ENCODE results near the gene CA10. TPM values are rescaled to one million over a fixed set of nuclear protein-coding genes. Genes with fewer than 3 reads are reported as not detected.

The CA10 gene
- total and polyA plus RNA-seq, 2 donors, result 0.24 to 2.2 TPM

DNA sequence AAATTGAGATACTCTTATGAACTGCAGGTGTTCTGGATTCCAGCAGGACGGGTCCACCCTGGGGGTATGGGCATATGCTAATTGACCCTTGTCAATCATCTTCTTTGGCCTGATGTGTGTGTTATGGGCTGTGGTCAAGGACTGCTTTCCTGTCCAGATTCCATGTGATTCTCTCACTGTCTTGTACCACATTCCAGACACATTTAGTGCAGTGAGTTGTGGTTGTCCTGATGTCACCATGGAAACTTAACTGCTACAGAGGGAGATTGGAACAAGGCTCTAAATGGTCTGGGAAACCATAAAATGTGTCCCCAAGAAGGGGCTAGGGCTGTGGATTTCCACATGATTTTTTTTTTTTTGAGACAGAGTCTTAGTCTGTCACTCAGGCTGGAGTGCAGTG lies 530.7 kb downstream of the CA10 start:
- no peak overlapping the region for H3K27ac ChIP-seq (ENCODE audit: low read depth)
- H3K36me3 ChIP-seq (ENCODE audit: insufficient read depth), result no peaks in the 10 kb centered on the region
- 82% methylated on average over 1 of the region's 1 CpG for WGBS
- no peak for DNase-seq (ENCODE audit: extremely low spot score)
- no peak overlapping the region for H3K4me3 ChIP-seq (ENCODE audit: low read depth, low read length)
- H3K4me1 ChIP-seq (ENCODE audit: insufficient read depth), result no peaks in the 10 kb centered on the region

DNA sequence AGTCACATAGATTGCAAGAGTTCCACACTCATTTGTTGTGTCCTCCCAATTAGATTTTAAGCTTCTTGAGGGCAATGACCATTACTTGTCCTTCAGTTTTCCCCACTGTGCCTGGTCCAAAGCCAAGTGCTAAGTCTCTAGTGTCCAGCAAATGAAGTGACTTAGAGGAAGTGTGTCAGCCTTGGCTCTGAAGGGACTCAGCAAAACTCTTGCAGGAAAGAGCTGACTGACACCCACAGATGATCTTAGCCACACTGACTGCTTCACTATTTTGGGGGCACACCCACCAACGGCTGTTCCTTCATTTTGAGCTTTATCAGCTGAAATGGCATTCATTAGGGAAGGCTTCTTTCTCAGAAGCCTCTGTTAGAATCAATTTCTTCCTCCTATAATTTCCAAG lies 540.0 kb downstream of the CA10 start:
- no peaks in the 10 kb centered on the region for H3K4me1 ChIP-seq (ENCODE audit: insufficient read depth)
- H3K4me3 ChIP-seq (ENCODE audit: low read depth, low read length), result no peak overlapping the region
- DNase-seq (ENCODE audit: extremely low spot score), result no peak
- WGBS, result 76% methylated on average over 1 of the region's 1 CpG
- H3K27ac ChIP-seq (ENCODE audit: low read depth), result no peak overlapping the region
- H3K36me3 ChIP-seq (ENCODE audit: insufficient read depth), result no peaks in the 10 kb centered on the region

DNA sequence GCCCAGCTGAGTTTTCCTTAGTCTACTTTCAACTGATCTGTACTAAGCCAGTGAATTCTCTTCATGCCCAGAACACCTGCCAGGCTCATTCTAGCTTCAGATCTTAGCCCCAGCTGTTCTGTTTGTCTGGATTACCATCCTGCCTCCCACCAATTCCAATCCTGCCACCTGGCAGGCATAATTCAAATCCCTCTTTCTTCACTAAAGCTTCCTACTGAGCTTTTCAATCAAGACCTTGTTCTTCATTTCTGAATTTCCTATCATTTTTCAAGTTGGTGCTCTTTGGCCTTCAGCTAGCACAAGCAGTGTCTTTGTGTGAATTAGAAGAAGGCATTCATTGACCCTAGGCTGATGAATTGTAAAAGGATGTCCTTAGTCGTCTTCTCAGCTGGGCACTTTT lies 540.5 kb downstream of the CA10 start:
- Histone ChIP-seq H3K36me3 (ENCODE audit: insufficient read depth) (no peaks in the 10 kb centered on the region), H3K4me1 (ENCODE audit: insufficient read depth) (no peaks in the 10 kb centered on the region), H3K4me3 (ENCODE audit: low read depth, low read length) (no peak overlapping the region), H3K27ac (ENCODE audit: low read depth) (no peak overlapping the region)
- DNase-seq (ENCODE audit: extremely low spot score), result no peak
- 81% methylated on average over 1 of the region's 1 CpG for WGBS

DNA sequence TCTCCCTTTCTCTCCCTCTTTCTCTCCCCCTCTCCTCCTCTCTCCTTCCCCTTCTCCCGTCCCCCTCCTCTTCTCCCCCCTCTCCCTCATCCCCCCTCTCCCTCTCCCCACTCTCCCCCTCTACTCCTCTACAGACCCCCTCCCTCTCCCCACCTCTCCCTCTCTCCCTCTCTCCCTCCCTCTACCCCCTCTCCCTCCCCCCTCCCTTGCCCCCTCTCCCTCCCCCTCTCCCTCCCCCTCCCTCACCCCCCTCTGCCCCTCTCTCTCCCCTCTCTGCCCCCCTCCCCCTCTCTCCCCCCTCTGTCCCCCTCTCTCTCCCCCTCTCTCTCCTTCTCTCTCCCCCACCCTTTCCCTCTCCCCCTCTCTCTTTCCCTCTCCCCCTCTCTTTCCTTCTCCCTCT lies 545.3 kb downstream of the CA10 start:
- no peak for DNase-seq (ENCODE audit: extremely low spot score)
- H3K4me3 ChIP-seq (ENCODE audit: low read depth, low read length), result no peak overlapping the region
- H3K36me3 ChIP-seq (ENCODE audit: insufficient read depth), result no peaks in the 10 kb centered on the region
- H3K4me1 ChIP-seq (ENCODE audit: insufficient read depth), result no peaks in the 10 kb centered on the region
- no peak overlapping the region for H3K27ac ChIP-seq (ENCODE audit: low read depth)
- WGBS, result 60% methylated on average over 1 of the region's 1 CpG

DNA sequence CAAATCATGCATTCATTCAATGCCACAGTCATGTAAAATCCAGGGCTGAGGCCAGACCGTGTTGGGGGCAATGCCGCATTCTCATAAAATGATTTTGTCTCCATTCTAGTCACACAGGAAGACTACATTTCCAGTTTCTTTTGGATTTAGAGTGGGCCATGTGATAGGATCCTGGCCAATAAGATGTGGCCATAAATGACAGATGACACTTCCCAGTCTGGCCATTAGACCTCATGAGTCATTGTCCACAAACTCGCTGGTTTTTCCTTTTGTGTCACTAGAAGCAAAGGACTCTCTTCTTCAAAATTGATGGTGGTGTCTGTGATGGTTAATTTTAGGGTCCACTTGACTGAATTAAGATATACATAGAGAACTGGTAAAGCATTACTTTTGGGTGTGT lies 545.8 kb downstream of the CA10 start:
- 90% methylated on average over 3 of the region's 3 CpGs for WGBS

DNA sequence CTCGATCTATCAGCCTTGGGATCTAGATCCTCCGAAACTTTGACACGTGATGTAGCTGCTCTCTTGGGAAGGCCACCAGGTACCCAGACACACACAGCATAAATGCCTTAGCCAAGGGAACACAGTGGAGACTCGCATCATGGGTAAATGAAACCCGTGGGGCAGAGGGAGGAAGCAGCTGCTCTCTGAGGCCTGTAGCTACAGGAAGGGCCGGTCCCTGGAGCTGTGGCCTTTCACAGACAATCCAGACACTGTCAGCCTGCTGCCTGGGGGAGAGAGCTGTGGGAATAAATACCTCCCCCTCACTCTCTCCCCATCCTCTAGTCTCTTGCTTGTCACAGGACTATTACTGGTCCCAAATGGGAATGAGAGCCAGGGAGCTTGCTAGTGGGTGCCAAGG lies 546.9 kb downstream of the CA10 start:
- Histone ChIP-seq H3K27ac (ENCODE audit: low read depth) (no peak overlapping the region), H3K36me3 (ENCODE audit: insufficient read depth) (no peaks in the 10 kb centered on the region), H3K4me3 (ENCODE audit: low read depth, low read length) (no peak overlapping the region), H3K4me1 (ENCODE audit: insufficient read depth) (no peaks in the 10 kb centered on the region)
- no peak for DNase-seq (ENCODE audit: extremely low spot score)
- 68% methylated on average over 6 of the region's 6 CpGs for WGBS

More for the DNA sequence above, 545.8 kb downstream of the CA10 start:
- no peak overlapping the region for H3K4me3 ChIP-seq (ENCODE audit: low read depth, low read length)
- H3K36me3 ChIP-seq (ENCODE audit: insufficient read depth), result no peaks in the 10 kb centered on the region
- no peak for DNase-seq (ENCODE audit: extremely low spot score)
- H3K4me1 ChIP-seq (ENCODE audit: insufficient read depth), result no peaks in the 10 kb centered on the region
- H3K27ac ChIP-seq (ENCODE audit: low read depth), result no peak overlapping the region

DNA sequence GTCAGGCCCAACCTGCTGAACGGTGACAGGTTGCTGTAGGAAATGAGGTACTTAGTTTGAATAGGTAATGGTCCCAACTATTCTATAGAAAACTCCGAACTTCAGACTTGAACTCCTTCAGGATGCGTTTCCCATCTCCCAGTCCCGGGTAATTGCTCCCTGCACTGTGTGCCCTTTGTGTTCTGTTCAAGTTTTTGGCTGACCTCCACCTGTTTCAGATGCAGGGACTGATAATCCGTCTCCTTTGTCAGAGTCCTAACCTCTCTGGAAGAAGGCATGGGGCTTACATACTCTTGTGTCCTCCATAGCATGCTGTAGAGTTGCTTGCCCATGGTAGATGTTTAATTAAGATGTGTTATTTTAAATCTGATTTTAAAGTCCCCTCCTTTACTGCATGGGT lies 547.7 kb downstream of the CA10 start:
- no peak overlapping the region for H3K27ac ChIP-seq (ENCODE audit: low read depth)
- no peaks in the 10 kb centered on the region for H3K4me1 ChIP-seq (ENCODE audit: insufficient read depth)
- DNase-seq (ENCODE audit: extremely low spot score), result no peak
- H3K36me3 ChIP-seq (ENCODE audit: insufficient read depth), result no peaks in the 10 kb centered on the region
- 82% methylated on average over 5 of the region's 5 CpGs for WGBS
- no peak overlapping the region for H3K4me3 ChIP-seq (ENCODE audit: low read depth, low read length)

DNA sequence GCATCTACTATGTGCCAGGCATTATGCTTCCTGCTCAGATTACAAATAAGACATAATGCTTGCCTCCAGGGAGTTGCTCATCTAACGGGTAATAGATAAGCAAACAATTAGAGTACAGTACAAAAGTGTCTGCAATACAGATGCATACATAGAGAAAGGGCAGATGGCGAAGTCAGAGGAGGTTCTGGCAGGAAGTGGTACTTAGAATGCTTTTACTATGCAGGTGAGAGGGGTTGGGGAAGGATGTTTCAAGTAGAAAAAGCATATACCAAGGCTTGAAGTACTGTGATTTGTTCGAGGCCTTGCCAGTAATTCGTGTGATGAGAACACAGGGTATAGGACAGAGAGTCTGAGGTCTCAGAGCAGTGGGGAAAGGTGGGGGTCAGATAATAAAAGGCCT lies 548.4 kb downstream of the CA10 start:
- no peaks in the 10 kb centered on the region for H3K4me1 ChIP-seq (ENCODE audit: insufficient read depth)
- no peak overlapping the region for H3K4me3 ChIP-seq (ENCODE audit: low read depth, low read length)
- H3K36me3 ChIP-seq (ENCODE audit: insufficient read depth), result no peaks in the 10 kb centered on the region
- no peak for DNase-seq (ENCODE audit: extremely low spot score)
- WGBS, result 79% methylated on average over 4 of the region's 4 CpGs
- H3K27ac ChIP-seq (ENCODE audit: low read depth), result no peak overlapping the region

DNA sequence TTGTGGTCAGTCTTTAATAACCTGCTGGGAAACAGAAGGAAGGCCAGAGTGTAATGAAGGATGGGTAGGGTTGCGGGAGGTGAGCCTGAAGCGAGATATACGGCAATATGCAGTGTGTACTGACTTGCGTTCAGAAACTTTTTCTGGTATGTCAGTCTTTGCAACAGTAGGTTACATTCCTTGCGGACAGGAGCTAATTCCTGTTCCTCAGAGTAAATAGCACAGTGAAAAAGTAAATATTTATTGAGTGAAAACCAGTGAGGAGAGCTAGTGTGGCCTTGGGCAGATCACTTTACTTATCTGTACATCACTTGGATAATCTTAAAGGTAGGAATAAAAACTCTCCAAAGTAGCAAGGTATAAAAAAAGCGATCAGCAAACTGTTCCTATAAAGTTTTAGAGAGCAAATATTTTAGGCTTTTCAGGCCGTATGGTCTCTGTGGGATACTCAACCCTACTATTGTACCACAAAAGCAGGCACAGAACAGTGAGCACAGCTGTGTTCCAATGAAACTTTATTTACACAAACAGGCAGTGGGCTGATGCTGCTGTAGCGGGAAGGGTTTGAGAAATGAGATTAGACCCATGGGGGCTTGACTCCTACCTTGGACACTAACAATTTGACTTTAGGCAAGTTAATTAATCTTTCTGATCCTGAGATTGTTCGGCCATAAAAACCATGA lies 550.1 kb downstream of the CA10 start:
- no peak for DNase-seq (ENCODE audit: extremely low spot score)
- WGBS, result 79% methylated on average over 9 of the region's 9 CpGs

DNA sequence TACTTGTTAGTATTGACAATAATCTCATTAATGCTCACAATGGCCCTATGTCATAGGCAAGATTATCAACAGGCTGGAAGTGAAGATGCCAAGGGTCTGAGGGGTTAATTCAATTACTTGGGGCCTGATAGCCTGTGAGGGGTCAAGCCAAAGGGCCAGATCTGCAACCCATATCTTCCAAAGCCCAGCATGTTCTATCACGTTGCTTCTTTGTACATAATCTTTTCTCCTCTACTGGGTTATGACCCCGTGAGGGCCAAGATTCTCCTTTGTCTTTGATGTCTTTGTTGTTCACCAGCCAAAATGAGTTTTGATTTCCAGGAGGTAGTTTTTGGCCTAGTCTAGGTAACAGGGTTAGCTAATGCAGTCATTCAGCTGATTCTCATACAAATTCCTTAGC lies 551.0 kb downstream of the CA10 start:
- H3K27ac ChIP-seq (ENCODE audit: low read depth), result no peak overlapping the region
- no peaks in the 10 kb centered on the region for H3K4me1 ChIP-seq (ENCODE audit: insufficient read depth)
- H3K4me3 ChIP-seq (ENCODE audit: low read depth, low read length), result no peak overlapping the region
- H3K36me3 ChIP-seq (ENCODE audit: insufficient read depth), result no peaks in the 10 kb centered on the region
- no peak for DNase-seq (ENCODE audit: extremely low spot score)
- 67% methylated on average over 2 of the region's 2 CpGs for WGBS

More for the DNA sequence above, 550.1 kb downstream of the CA10 start:
- Histone ChIP-seq H3K4me3 (ENCODE audit: low read depth, low read length) (no peak overlapping the region), H3K27ac (ENCODE audit: low read depth) (no peak overlapping the region), H3K4me1 (ENCODE audit: insufficient read depth) (no peaks in the 10 kb centered on the region), H3K36me3 (ENCODE audit: insufficient read depth) (no peaks in the 10 kb centered on the region)

DNA sequence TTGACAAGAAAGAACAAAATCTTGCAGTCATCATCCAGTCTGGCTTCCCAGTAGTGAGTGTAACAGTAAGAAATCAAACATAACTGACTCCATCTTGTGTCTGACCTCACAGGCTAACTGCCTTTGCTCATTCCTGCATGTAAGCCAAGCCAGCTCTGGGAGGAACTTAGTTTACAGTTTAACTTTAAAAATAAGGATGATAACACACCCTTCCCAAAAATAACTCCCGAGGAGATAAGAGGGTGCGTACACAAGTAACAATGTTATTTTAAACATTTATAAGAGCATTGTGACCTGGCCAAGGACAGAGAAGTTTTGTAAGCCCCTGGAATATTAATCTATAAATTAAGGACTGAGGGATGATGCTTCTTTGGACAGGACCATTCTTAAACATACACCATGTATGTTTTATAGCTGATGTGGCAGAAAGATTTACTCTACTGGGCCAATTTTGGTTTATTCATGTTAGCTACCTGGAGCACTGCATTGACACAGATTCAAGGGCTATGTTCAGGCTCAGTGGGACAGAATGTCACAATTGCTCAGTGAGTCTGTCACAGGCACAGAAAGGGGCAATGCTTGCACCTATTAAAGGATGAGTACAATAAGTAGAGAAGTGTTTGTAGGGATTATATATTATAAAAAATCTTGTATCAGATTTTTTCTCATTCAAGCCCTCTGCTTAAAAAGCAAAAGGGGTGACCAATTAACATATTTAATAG lies 554.1 kb downstream of the CA10 start:
- Histone ChIP-seq H3K27ac (ENCODE audit: low read depth) (no peak overlapping the region), H3K36me3 (ENCODE audit: insufficient read depth) (no peaks in the 10 kb centered on the region), H3K4me1 (ENCODE audit: insufficient read depth) (no peaks in the 10 kb centered on the region), H3K4me3 (ENCODE audit: low read depth, low read length) (no peak overlapping the region)
- peak; percentile 23 for DNase-seq (ENCODE audit: extremely low spot score)
- 28% methylated on average over 2 of the region's 2 CpGs for WGBS

DNA sequence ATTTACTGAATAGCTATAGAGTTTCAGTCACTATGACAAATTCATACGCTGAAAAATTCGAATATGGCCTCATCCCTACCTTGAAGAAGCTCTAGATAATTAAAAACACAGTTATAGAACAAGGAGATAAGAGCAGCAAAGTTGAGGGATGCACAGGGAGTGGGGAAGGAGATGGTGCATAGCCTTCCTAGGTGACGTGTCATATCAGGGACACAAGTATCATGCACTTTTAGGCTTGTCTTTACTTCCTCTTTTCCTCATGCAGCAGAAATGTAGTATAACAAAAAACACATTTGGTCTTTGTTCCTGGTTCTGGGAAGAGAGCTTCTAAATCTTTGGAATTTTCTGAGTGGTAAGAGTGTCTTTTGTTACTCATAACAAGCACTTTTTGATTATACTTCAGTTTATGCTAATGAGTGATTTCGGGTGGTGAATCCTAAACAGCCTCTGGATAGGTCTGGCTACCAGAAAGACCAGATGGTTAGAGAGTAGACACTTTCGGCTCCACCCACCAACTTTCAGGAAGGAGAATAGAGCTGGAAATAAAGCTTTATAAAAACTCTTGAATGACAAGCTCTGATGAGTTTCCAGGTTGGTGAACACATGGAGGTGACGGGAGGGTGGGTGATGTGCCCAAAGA lies 556.8 kb downstream of the CA10 start:
- H3K27ac ChIP-seq (ENCODE audit: low read depth), result no peak overlapping the region
- H3K4me3 ChIP-seq (ENCODE audit: low read depth, low read length), result no peak overlapping the region
- 82% methylated on average over 6 of the region's 6 CpGs for WGBS
- no peaks in the 10 kb centered on the region for H3K36me3 ChIP-seq (ENCODE audit: insufficient read depth)
- no peak for DNase-seq (ENCODE audit: extremely low spot score)
- no peaks in the 10 kb centered on the region for H3K4me1 ChIP-seq (ENCODE audit: insufficient read depth)

DNA sequence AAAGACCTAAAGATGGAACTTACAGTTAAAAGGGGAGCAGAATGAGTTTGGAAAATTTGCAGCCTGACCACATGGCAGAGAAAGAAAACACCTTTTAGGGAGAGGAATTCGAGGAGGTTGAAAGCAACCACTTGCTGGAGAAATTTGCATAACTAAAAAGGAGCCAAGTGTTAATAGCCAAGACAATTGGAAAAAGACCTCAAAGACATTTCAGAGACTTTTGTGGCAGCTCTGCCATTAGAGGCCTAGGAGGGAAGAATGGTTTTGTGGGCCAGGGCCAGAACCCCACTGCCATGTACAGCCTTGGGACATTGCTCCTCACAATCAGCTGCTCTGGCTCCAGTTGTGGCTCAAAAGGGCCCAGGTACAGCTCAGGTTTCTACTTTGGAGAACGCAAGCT lies 559.7 kb downstream of the CA10 start:
- Histone ChIP-seq H3K27ac (ENCODE audit: low read depth) (no peak overlapping the region), H3K4me1 (ENCODE audit: insufficient read depth) (no peaks in the 10 kb centered on the region), H3K36me3 (ENCODE audit: insufficient read depth) (no peaks in the 10 kb centered on the region), H3K4me3 (ENCODE audit: low read depth, low read length) (no peak overlapping the region)
- 68% methylated on average over 2 of the region's 2 CpGs for WGBS
- no peak for DNase-seq (ENCODE audit: extremely low spot score)

DNA sequence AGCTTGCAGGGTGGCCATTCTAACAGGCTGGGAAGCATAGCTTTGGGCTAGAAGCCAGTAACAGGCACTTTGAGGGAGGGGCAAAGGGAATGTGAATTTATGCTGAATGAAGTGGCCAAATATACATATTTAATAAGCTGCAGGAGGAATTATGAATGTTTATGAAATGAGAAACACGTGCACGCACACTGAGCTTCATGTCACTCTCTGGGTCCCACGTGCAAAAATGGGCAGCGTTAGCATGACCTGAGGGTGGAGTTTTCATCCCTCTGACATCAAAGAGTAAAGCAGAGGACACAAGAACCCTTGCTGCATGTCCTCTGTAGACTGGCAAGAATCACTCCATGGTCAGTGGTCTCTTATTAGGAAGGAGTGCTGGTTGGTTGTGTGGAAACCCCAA lies 561.2 kb downstream of the CA10 start:
- 91% methylated on average over 4 of the region's 4 CpGs for WGBS
- Histone ChIP-seq H3K27ac (ENCODE audit: low read depth) (no peak overlapping the region), H3K4me1 (ENCODE audit: insufficient read depth) (no peaks in the 10 kb centered on the region)

More for the DNA sequence above, 561.2 kb downstream of the CA10 start:
- H3K36me3 ChIP-seq (ENCODE audit: insufficient read depth), result no peaks in the 10 kb centered on the region
- DNase-seq (ENCODE audit: extremely low spot score), result no peak
- H3K4me3 ChIP-seq (ENCODE audit: low read depth, low read length), result no peak overlapping the region

Data from urinary bladder (tissue), 4 donors.